ES-I3 (cell line): ENCODE results near the gene FUBP3.
"Not testable (repeated sequence)": the region's sequence is repeated elsewhere in the genome, so short reads cannot be mapped to it uniquely, and the experiment has no call there.

Experiments
- H3K36me3 ChIP-seq: 2 replicates; pipeline ENCODE4 v1.6.1; 2013; ENCODE audit warnings: mild to moderate bottlenecking, low read length, control low read depth, moderate library complexity; ENCODE audit not compliant: insufficient read depth
- H3K4me1 ChIP-seq: 2 replicates; pipeline ENCODE4 v1.6.1; 2013; ENCODE audit warnings: mild to moderate bottlenecking, control low read depth, low read length; ENCODE audit not compliant: insufficient read depth
- H3K9ac ChIP-seq: 2 replicates; pipeline ENCODE4 v1.6.1; 2013; ENCODE audit warnings: low read depth, mild to moderate bottlenecking, low read length, moderate library complexity
- H3K9me3 ChIP-seq: 2 replicates; pipeline ENCODE4 v1.6.1; 2013; ENCODE audit warnings: mild to moderate bottlenecking, low read length, moderate library complexity; ENCODE audit not compliant: control insufficient read depth, insufficient read depth

Gene FUBP3

DNA sequence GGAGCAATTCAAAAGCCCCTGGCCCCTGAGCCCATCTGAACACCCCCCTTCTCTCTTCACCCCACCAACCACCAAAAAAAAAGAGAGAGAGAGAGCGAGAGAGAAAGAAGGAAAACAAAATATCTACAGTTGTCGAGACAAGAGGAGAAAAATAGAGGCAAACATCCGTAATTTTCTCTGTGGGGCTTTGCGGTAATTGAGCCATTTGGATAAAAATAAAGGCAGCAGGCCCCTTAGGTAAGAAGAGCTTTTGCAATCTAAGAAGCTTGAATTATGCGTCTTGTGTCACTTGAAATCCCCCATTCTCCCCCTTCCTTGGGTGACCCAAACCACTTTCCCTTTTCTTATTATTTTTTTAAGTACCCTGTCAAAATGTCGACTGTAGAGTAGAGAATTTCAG lies 35.5 kb upstream of the FUBP3 start:
- peaks cover 18% of the 10 kb centered on the region; the same call in 1 of the 2 replicates for H3K4me1 ChIP-seq
- H3K9ac ChIP-seq = no peak overlapping the region; the same call in 1 of the 2 replicates
- no peaks in the 10 kb centered on the region; the same call in 1 of the 2 replicates for H3K9me3 ChIP-seq
- no peaks in the 10 kb centered on the region for H3K36me3 ChIP-seq

DNA sequence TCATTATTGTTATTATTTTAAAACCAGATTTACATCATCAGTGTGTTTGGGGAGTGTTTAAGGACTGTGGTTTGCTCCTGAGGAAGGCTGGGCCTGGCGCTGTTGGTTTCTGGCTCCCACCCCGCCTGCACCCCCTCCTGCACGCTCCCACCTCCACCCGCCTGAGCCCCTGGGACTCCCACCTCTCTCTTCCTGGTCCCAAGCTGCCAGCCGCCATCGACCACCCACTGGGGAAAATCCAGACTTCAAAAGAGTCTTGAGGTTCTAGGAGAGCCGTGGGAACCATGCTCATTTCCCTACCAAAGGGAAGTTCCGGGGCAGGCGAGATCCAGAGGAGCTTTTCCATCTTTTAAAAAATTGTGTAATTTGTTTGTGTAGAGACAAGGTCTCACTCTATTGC lies 35.0 kb upstream of the FUBP3 start:
- peaks cover 2% of the 10 kb centered on the region; the same call in 1 of the 2 replicates for H3K9me3 ChIP-seq
- no peak overlapping the region for H3K9ac ChIP-seq
- peaks cover 18% of the 10 kb centered on the region; the same call in 1 of the 2 replicates for H3K4me1 ChIP-seq
- no peaks in the 10 kb centered on the region for H3K36me3 ChIP-seq

DNA sequence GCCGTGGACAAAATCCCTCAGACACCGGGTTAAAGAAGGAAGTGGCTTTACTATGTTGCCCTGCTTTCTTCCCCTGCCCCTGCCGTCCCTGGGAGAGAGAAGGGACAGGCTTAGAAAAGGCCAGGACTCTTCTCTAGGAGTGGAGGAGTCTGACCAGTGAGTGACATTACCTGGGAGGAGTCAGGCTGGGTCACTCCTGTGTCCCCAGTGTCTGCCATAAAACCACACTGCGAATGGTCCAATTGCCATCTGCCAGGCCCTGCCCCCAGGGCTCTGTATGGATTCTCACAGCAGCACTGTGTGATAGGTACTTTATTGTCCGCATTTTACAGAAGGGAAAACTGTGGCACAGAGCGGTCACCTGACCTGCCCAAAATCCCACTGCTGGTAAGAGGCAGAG lies 31.3 kb upstream of the FUBP3 start:
- Histone ChIP-seq H3K36me3 (no peaks in the 10 kb centered on the region), H3K9ac (no peak overlapping the region), H3K9me3 (peaks cover 8% of the 10 kb centered on the region; the same call in 1 of the 2 replicates), H3K4me1 (peaks cover 12% of the 10 kb centered on the region; the same call in 1 of the 2 replicates)

DNA sequence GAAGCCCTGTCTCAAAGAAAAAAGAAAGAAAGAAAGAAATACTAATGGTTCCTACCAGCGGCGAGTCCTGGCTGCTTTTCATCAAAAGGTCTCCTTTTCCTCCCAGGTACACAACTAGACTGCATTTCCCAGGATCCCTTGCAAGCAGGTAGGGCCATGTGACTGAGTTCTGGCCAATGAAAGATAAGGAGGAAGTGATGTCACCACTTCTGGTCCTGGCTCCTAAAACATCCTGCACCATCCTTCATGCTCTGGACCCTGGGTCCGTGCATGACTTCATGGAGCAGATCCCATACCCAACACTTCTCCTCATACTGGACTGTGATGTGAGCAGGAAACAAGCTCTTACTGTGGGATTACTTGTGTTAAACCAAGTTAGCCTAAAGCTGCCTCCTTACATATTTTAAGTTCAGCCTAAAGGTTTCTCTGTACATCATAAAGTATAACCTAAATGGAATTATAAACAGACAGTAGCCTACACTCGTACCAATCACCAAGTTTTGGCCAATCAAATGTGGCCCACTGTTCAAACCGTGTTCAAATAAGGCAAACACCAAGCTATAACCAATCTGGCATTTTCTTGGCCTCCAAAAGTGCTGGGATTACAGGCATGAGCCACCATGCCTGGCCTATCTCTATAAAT lies 30.2 kb upstream of the FUBP3 start:
- H3K4me1 ChIP-seq = 0 out of 2 replicates have a peak, but pooled peaks cover 2% of the 10 kb centered on the region
- H3K9me3 ChIP-seq = peaks cover 8% of the 10 kb centered on the region; the same call in 1 of the 2 replicates
- H3K9ac ChIP-seq = no peak overlapping the region
- no peaks in the 10 kb centered on the region for H3K36me3 ChIP-seq

DNA sequence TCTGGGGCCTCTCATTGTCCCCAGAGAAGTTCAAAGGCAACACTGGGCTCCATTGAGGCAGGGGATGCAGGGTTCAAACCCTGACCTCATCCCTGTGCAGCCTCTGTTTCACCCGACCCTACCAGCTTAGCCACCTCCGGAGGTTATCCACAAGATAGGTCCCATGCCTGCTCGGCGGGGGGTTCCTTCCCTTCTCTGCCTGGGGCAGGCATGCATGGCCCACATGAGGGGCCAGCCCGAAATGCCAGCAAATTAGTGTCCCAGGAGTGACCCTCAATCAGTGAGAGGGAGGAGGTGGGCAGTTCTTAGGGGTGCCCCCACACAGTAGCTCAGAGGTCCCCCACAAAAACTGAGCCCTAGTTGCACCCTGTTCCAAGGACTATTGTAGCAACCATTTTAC lies 24.8 kb upstream of the FUBP3 start:
- H3K9me3 ChIP-seq = peaks cover 3% of the 10 kb centered on the region; the same call in 1 of the 2 replicates

DNA sequence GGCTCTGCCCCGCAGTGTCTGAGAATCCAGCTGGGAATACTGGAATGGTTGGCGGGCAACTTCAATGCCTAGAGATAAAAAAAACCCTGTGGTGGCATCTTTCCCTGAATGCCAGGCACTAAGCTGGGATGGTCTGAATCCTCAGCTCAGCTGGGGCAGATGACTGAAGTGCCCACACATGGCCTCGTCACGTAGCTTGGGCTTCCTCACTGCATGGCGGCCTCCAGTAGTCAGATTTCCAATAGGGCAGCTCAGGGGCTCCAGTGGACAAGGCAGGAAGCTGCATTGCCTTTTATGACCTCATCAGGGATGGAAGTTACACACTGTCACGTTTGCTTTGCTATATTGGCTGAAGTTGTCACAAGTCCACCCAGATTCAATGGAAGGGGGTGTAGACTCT lies 24.3 kb upstream of the FUBP3 start:
- Histone ChIP-seq H3K4me1 (peaks cover 5% of the 10 kb centered on the region; the same call in 1 of the 2 replicates), H3K9me3 (no peaks in the 10 kb centered on the region), H3K9ac (no peak overlapping the region), H3K36me3 (no peaks in the 10 kb centered on the region)

More for the DNA sequence above, 24.8 kb upstream of the FUBP3 start:
- no peak overlapping the region for H3K9ac ChIP-seq
- no peaks in the 10 kb centered on the region for H3K36me3 ChIP-seq
- H3K4me1 ChIP-seq = peaks cover 5% of the 10 kb centered on the region; the same call in 1 of the 2 replicates

DNA sequence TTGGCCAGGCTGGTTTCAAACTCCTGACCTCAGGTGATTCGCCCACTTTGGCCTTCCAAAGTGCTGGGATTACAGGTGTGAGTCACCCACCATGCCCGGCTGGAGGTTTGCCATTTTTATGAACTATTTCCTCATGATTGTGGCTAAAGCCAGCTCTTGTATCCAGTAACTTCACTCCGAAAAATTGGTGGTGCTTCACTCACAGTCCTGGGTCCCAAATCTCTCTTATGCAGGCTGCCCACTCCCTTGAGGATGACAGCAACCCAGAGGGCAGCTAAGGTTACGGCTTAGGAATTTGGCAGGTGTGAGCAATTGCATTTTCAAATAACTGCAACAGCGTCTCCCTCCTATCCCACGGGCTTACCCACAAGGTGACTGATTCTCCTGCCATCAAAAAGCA lies 23.4 kb upstream of the FUBP3 start:
- H3K4me1 ChIP-seq = peaks cover 5% of the 10 kb centered on the region; the same call in 1 of the 2 replicates
- no peaks in the 10 kb centered on the region for H3K36me3 ChIP-seq
- no peaks in the 10 kb centered on the region for H3K9me3 ChIP-seq
- H3K9ac ChIP-seq = no peak overlapping the region

DNA sequence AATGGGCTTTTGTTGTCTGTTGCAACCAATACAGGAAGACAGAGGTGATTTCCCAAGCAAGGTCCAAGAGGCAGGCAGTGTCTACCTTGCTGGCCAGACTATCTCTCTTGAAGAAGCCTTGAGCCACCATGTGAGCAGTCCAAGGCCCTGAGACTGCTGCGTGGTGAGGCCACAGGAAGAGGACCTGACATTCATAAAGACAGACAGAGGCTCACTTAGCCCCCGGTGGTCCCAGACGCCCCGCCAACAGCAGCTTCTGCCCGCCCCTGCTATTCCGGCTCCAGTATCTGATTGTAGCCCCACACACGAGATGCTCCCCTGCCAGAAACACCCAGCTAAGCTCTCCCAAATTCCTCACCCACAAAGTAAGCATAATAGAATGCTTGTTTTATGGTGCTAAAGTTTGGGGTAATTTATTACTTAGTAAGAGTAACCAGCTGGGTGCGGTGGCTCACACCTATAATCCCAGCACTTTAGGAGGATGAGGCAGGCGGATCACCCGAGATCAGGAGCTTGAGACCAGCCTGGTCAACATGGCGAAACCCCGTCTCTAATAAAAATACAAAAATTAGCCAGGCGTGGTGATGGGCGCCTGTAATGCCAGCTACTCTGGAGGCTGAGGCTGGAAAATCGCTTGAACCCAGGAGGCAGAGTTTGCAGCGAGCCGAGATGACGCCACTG lies 22.8 kb upstream of the FUBP3 start:
- Histone ChIP-seq H3K9ac (no peak overlapping the region), H3K9me3 (no peaks in the 10 kb centered on the region), H3K4me1 (peaks cover 5% of the 10 kb centered on the region; the same call in 1 of the 2 replicates), H3K36me3 (no peaks in the 10 kb centered on the region)

DNA sequence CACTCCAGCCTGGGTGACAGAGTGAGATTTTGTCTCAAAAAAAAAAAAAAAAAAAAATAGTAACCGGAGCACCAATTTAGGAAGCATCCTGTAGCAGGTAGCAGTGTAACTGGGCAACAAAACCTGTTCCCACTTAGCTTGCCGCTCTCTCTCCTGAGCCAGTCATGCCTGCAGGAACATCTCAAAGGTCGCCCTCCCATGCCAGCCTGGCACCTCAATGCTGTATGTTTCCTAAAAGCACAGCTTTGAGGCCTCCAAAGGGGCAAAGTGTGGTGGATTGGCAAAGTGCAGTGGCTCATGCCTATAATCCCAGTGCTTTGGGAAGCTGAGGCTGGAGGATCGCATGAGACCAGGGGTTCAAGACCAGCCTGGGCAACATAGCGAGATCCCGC lies 22.3 kb upstream of the FUBP3 start:
- no peaks in the 10 kb centered on the region for H3K36me3 ChIP-seq
- H3K9me3 ChIP-seq = no peaks in the 10 kb centered on the region
- H3K9ac ChIP-seq = no peak overlapping the region
- H3K4me1 ChIP-seq = peaks cover 5% of the 10 kb centered on the region; the same call in 1 of the 2 replicates

DNA sequence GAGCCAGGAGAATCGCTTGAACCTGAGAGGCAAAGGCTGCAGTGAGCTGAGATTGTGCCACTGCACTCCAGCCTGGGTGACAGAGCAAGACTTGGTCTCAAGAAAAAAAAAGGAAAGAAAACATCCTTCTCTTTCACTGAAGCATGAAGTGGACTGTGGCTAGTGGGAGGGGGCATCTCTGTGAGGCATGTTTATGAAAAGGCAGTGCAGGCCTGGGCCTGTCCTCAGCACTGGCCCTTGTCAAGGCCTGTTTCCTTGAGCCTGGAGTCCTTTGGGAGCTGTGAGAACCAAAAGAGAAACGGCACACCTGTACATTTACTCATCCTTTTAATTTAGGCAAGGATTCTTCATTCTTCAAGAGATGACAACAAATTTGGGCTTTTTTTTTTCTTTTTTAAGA lies 18.3 kb upstream of the FUBP3 start:
- no peak overlapping the region for H3K9ac ChIP-seq

DNA sequence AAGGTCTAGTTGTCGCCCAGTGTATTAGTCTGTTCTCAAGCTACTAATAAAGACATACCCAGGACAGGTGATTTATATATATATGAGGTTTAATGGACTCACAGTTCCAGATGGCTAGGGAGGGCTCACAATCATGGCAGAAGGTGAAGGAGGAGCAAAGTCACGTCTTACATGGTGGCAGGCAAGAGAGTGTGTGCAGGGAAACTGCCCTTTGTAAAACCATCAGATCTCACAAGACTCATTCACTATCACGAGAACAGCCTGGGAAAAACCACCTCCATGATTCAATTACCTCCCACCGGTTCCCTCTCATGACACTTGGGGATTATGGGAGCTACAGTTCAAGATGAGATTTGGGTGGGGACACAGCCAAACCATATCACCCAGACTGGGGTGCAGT lies 16.9 kb upstream of the FUBP3 start:
- H3K36me3 ChIP-seq, H3K9ac ChIP-seq, H3K4me1 ChIP-seq, H3K9me3 ChIP-seq: not testable (repeated sequence)

More for the DNA sequence above, 18.3 kb upstream of the FUBP3 start:
- Histone ChIP-seq H3K9me3 (no peaks in the 10 kb centered on the region), H3K4me1 (peaks cover 4% of the 10 kb centered on the region; the same call in 1 of the 2 replicates), H3K36me3 (no peaks in the 10 kb centered on the region)

DNA sequence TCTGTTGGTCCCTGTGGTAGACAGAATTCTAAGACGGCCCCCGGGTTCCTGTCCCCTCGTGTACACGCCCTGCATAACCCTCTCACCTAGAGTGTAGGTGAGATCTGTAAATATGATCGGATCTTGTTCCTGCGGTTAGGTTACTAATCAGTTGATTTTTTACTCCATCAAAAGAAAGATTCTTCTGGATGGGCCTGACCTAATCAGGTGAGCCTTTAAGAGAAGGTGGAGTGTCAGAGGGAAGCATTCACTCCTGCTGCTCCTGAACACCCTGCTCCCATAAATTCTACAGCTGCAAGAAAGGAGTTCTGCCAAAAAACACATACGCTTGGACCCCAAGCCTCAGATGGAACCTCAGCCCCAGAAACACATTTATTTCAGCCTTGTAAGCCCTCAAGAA lies 15.6 kb upstream of the FUBP3 start:
- H3K4me1 ChIP-seq = no peaks in the 10 kb centered on the region
- no peaks in the 10 kb centered on the region for H3K36me3 ChIP-seq
- H3K9ac ChIP-seq = no peak overlapping the region
- H3K9me3 ChIP-seq = no peaks in the 10 kb centered on the region

DNA sequence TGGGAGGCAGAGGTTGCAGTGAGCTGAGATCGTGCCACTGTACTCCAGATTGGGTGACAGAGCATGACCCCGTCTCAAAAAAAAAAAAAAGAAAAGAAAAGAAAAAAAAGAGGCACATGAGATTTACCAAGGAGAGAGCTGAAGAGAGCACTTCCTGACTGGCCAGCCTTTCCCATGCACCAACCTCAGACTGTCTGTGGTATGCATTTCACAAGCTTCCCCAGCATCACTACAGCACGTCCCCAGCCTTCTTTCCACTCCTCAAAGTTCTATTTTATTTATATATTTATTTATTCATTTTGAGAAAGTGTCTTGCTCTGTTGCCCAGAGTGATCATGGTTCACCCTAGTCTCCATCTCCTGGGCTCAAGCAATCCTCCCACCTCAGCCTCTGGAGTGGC lies 13.6 kb upstream of the FUBP3 start:
- Histone ChIP-seq H3K36me3 (no peaks in the 10 kb centered on the region), H3K9me3 (no peaks in the 10 kb centered on the region), H3K4me1 (no peaks in the 10 kb centered on the region), H3K9ac (no peak overlapping the region)

DNA sequence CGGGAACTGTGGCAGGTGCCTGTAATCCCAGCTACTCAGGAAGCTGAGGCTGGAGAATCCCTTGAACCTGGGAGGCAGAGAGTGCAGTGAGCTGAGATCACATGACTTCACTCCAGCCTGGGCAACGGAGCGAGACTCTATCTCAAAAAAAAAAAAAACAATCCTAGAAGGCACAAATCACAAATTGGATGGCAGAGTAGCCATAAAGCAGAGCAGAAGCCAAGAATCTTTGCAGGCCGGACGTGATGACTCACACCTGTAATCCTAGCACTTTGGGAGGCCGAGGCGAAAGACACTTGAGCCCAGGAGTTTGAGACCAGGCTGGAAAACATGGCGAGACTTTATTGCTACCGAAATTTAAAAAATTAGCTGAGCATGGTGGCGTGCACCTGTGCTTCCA lies 9.2 kb upstream of the FUBP3 start:
- H3K9me3 ChIP-seq = no peaks in the 10 kb centered on the region
- H3K9ac ChIP-seq = no peak overlapping the region
- no peaks in the 10 kb centered on the region for H3K36me3 ChIP-seq
- no peaks in the 10 kb centered on the region for H3K4me1 ChIP-seq

DNA sequence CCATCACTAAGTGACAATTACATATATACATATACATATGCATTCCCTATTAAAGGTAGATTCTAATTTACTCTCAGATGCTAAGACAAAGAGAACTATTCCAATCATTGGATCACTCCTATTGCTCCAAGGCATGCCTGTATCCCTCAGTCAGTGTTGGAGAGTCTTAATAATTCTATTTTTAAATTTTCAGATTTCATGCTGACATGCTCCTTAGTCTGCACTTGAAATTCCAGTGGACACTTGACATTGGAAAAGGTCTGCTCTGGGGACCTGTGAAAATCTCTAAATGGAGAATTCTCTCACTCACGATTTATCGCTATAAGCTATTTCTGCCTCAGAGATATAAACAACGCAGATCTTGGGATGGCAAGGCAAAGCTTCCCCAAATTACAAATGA lies 3.9 kb upstream of the FUBP3 start:
- 0 out of 2 replicates have a peak, but pooled peaks cover 3% of the 10 kb centered on the region for H3K4me1 ChIP-seq
- no peak overlapping the region for H3K9ac ChIP-seq
- no peaks in the 10 kb centered on the region for H3K9me3 ChIP-seq
- no peaks in the 10 kb centered on the region for H3K36me3 ChIP-seq
